HUDEP-2 (cell line): ENCODE measurements around the gene KLF12.

Experiments
- DNase-seq, 76 experiments: peaks; one replicate each; lab custom pipeline; 2025; ENCODE audit not compliant: unreplicated experiment in 76 of 76; lab: John Stamatoyannopoulos, UW

The KLF12 gene

GRCh38 chr13:74104661-74105275 lies 29.4 kb downstream of the KLF12 start:
- DNase-seq: no peak

GRCh38 chr13:74103970-74104555 lies 30.1 kb downstream of the KLF12 start:
- DNase-seq: no peak

DNA sequence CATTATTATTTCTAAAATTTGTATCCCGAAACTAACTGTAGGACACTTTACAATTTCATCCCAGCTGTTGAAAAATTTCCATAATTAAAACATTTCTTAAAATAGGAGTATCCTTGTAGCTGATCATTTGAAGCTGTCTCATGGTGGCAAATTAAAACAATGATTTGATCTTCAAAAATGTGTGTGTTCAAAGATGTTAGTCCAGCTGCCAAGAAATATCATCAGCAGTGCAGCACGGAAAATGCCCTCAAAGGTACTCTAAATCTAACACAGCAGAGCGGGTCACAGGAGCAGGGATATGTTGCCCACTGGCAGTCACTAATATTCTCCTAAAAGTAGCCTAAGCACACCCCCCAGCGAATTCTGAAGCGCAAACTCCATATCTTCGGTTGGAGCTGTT lies 31.0 kb downstream of the KLF12 start:
- no peak for DNase-seq

DNA sequence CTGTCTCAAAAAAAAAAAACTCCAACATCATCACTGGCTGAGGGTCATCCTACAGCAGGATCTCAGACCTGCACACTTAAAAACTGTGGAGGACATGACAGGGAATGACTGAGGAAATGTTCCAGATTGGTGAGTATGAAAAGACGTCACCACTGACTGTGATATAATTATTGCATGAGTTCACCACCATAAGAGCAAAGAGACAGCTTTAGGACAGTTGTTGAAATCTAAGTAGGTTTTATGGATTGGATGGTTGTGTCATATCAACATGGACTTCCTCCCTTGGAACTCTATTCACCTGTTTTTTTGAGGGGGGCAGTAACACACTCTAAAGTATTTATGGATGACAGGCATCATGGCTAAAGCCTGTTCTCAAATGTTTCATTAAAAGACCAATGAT lies 31.5 kb downstream of the KLF12 start:
- no peak for DNase-seq

GRCh38 chr13:74101436-74101835 lies 32.8 kb downstream of the KLF12 start:
- DNase-seq: no peak

GRCh38 chr13:74098077-74098476 lies 36.1 kb downstream of the KLF12 start:
- no peak for DNase-seq

GRCh38 chr13:74097116-74097515 lies 37.1 kb downstream of the KLF12 start:
- DNase-seq: no peak

- DNase-seq: no peak
Measured at GRCh38 chr13:74093691-74094090, 40.5 kb downstream of the KLF12 start.

DNA sequence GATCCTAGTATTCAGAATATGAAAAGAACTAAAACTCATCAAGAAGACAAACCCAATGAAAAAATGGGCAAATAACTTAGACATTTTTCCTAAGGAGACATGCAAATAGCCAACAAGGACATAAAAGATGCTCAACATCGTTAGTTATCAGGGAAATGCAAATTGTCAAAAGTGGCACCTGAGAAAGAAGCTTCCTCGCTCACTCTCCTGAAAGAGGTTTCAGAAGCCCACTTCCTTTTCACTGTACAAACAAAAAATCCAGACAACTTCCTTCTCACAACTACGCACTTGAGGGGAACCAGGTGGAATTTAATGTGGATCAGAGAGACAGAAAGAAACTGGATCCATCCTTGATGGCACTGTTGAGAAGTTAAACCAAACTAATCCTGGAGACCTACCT lies 41.5 kb downstream of the KLF12 start:
- DNase-seq: no peak

DNA sequence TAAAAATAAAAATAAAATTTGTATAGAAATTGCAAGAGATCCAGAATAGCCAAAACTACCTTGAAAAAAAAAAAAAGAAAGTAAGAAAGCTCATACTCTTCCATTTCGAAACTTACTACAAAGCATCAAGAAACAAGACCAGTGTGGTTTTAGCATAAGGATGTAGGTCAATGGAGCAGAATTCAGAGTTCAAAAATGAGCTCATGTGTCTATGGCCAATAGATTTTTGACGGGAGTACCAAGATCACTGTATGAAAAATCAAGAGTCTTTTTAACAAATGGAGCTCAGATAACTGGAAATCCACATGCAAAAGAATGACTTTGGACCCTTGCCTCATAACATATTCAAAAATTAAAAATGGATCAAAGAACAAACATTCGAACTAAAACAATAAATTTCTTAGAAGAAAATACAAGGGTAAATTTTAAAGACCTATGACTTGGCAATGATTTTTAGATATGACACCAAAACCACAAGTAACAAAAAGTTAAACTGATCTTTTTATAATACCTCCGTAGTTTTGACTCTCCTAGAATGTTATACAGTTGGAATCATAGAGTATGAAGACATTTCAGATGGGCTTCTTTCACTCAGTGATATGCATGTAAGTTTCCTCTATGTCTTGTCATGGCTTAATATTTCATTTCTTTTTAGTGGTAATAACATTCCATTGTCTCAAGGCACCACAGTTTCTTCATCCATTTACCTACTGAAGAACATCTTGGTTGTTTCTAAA lies 43.2 kb downstream of the KLF12 start:
- no peak for DNase-seq

GRCh38 chr13:74090397-74090796 lies 43.8 kb downstream of the KLF12 start:
- DNase-seq: no peak

DNA sequence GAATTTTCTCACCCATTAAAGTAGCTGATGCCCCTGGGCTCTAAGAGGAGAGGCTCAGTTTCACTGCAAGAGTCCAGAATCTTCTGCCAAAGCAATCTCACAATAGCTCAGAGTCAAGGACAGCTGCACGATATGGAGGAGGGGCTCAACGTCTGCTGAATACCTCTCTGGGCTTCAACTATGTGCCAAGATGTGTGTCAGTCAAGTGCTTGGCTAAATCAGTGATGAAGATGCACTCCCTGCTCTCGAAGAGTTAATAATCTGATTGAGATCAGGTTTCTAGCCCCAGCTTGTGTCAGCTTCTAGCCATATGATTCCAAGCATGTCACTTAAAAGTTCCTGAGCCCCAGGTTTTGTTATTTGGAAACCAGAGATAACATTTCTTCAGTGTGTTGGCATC lies 46.8 kb downstream of the KLF12 start:
- DNase-seq: no peak
